Measurements from ENCODE around the gene INAFM2. TPM values are rescaled to one million over a fixed set of nuclear protein-coding genes. Genes with fewer than 3 reads are reported as not detected.

INAFM2 gene
- total and polyA plus RNA-seq, 4 donors = 3.3 to 5.7 (median 4.4) TPM

GRCh38 chr15:40298216-40298935 lies 25.1 kb upstream of the INAFM2 start:
- Histone ChIP-seq H3K36me3 (ENCODE audit: control insufficient read depth in 4 of 4, insufficient read depth in 3 of 4, low read depth in 1 of 4, low read length in 3 of 4) (peaks cover 0 to 2% (median 0%) of the 10 kb centered on the region in 4 donors), H3K27ac (ENCODE audit: low read depth in 1 of 2, low read length in 2 of 2) (no peak overlapping the region), H3K27me3 (ENCODE audit: control insufficient read depth in 4 of 4, insufficient read depth in 4 of 4, low read length in 3 of 4) (no peaks in the 10 kb centered on the region), H3K4me3 (ENCODE audit: low read depth in 1 of 3, low read length in 3 of 3) (no peak overlapping the region), H3K9me3 (ENCODE audit: control insufficient read depth in 4 of 4, low read length in 3 of 4) (peaks cover 0 to 4% (median 0%) of the 10 kb centered on the region in 4 donors), H3K9ac (ENCODE audit: low read depth in 1 of 2, low read length in 2 of 2) (no peak overlapping the region), H3K4me1 (ENCODE audit: control insufficient read depth in 4 of 4, insufficient read depth in 4 of 4, low read length in 3 of 4) (no peaks in the 10 kb centered on the region)
- DNase-seq (ENCODE audit: low spot score) = no peak
- 95% methylated on average over 17 of the region's 17 CpGs for WGBS
- TF ChIP-seq REST (IDR thresholded peaks at IDR 0.05) = no peak
- TF ChIP-seq HNF4G (IDR thresholded peaks at IDR 0.05) = no peak
- TF ChIP-seq SP1 (IDR thresholded peaks at IDR 0.05) = no peak
- TF ChIP-seq EGR1 (IDR thresholded peaks at IDR 0.05; ENCODE audit: low read depth in 2 of 2) = no peak
- TF ChIP-seq JUND (IDR thresholded peaks at IDR 0.05) = no peak
- TF ChIP-seq ATF3 (IDR thresholded peaks at IDR 0.05) = no peak

- Histone ChIP-seq H3K36me3 (ENCODE audit: control insufficient read depth in 4 of 4, insufficient read depth in 3 of 4, low read depth in 1 of 4, low read length in 3 of 4) (peaks cover 0 to 2% (median 0%) of the 10 kb centered on the region in 4 donors), H3K4me1 (ENCODE audit: control insufficient read depth in 4 of 4, insufficient read depth in 4 of 4, low read length in 3 of 4) (no peaks in the 10 kb centered on the region), H3K9me3 (ENCODE audit: control insufficient read depth in 4 of 4, low read length in 3 of 4) (peaks cover 0 to 4% (median 0%) of the 10 kb centered on the region in 4 donors), H3K27me3 (ENCODE audit: control insufficient read depth in 4 of 4, insufficient read depth in 4 of 4, low read length in 3 of 4) (no peaks in the 10 kb centered on the region), H3K27ac (ENCODE audit: low read depth in 1 of 2, low read length in 2 of 2) (no peak overlapping the region), H3K9ac (ENCODE audit: low read depth in 1 of 2, low read length in 2 of 2) (no peak overlapping the region), H3K4me3 (ENCODE audit: low read depth in 1 of 3, low read length in 3 of 3) (no peak overlapping the region)
- TF ChIP-seq HNF4A (conservative IDR thresholded peaks at IDR 0.05) (no peak), GABPA (IDR thresholded peaks at IDR 0.05 in 1 of 2, conservative IDR thresholded peaks at IDR 0.05 in 1 of 2) (no peak), ATF3 (IDR thresholded peaks at IDR 0.05) (no peak), FOXA1 (IDR thresholded peaks at IDR 0.05) (no peak), RAD21 (IDR thresholded peaks at IDR 0.05) (no peak)
- 97% methylated on average over 2 of the region's 2 CpGs for WGBS
- no peak for DNase-seq (ENCODE audit: low spot score)
Observed at GRCh38 chr15:40300367-40300766, 23.1 kb upstream of the INAFM2 start.

- Histone ChIP-seq H3K9me3 (ENCODE audit: control insufficient read depth in 4 of 4, low read length in 3 of 4) (peaks cover 0 to 4% (median 0%) of the 10 kb centered on the region in 4 donors), H3K27ac (ENCODE audit: low read depth in 1 of 2, low read length in 2 of 2) (no peak overlapping the region), H3K27me3 (ENCODE audit: control insufficient read depth in 4 of 4, insufficient read depth in 4 of 4, low read length in 3 of 4) (no peaks in the 10 kb centered on the region), H3K9ac (ENCODE audit: low read depth in 1 of 2, low read length in 2 of 2) (no peak overlapping the region), H3K36me3 (ENCODE audit: control insufficient read depth in 4 of 4, insufficient read depth in 3 of 4, low read depth in 1 of 4, low read length in 3 of 4) (peaks cover 0 to 2% (median 0%) of the 10 kb centered on the region in 4 donors), H3K4me3 (ENCODE audit: low read depth in 1 of 3, low read length in 3 of 3) (no peak overlapping the region), H3K4me1 (ENCODE audit: control insufficient read depth in 4 of 4, insufficient read depth in 4 of 4, low read length in 3 of 4) (no peaks in the 10 kb centered on the region)
- no peak for DNase-seq (ENCODE audit: low spot score)
- 93% methylated on average over 2 of the region's 2 CpGs for WGBS
- TF ChIP-seq GABPA (IDR thresholded peaks at IDR 0.05 in 1 of 2, conservative IDR thresholded peaks at IDR 0.05 in 1 of 2) = no peak
- no peak for TF ChIP-seq HNF4A (conservative IDR thresholded peaks at IDR 0.05)
- TF ChIP-seq ZBTB33 (IDR thresholded peaks at IDR 0.05) = no peak
- no peak for TF ChIP-seq SP1 (IDR thresholded peaks at IDR 0.05)
- no peak for TF ChIP-seq JUND (IDR thresholded peaks at IDR 0.05)
- TF ChIP-seq MAX (IDR thresholded peaks at IDR 0.05) = no peak
- TF ChIP-seq RXRA (IDR thresholded peaks at IDR 0.05) = no peak
- no peak for TF ChIP-seq CTCF (IDR thresholded peaks at IDR 0.05; ENCODE audit: low read depth, low read length, missing input control)
- TF ChIP-seq ATF3 (IDR thresholded peaks at IDR 0.05) = no peak
Observed at GRCh38 chr15:40300771-40301170, 22.7 kb upstream of the INAFM2 start.

All from liver (tissue), 9 donors.